K562 (cell line): Measurements from ENCODE around the gene GP1BB. TPM values are rescaled to one million over a fixed set of nuclear protein-coding genes. Genes with fewer than 3 reads are reported as not detected.

ENCODE experiments used
- ARHGAP35 ChIP-seq: fragments of 450-650 bp; IDR thresholded peaks from 2 replicates; pipeline ENCODE4 v1.6.1; 2018; ENCODE audit not compliant: partially characterized antibody
- BHLHE40 ChIP-seq: IDR thresholded peaks from 2 replicates; pipeline ENCODE4 v1.6.1; 2011; ENCODE audit warnings: low read length, improper control_type of control experiment
- ELK1 ChIP-seq: sonication (generic); formaldehyde crosslinking; IDR thresholded peaks from 2 replicates; pipeline ENCODE4 v1.8.1; 2022; ENCODE audit warnings: missing genetic modification reagents
- ESRRA ChIP-seq: fragments of 450-650 bp; IDR thresholded peaks from 2 replicates; pipeline ENCODE4 v1.6.1; 2014; ENCODE audit warnings: low read depth, mild to moderate bottlenecking, moderate library complexity, borderline replicate concordance
- GATAD2A ChIP-seq: fragments of 450-650 bp; IDR thresholded peaks from 2 replicates; pipeline ENCODE4 v1.6.1; 2017
- HNRNPLL ChIP-seq: fragments of 200-400 bp; formaldehyde crosslinking; IDR thresholded peaks from 2 replicates; pipeline ENCODE4 v1.6.1; 2017; ENCODE audit warnings: low read length, low read depth, mild to moderate bottlenecking; ENCODE audit not compliant: poor library complexity, severe bottlenecking
- IRF9 ChIP-seq: fragments of 450-650 bp; IDR thresholded peaks from 2 replicates; pipeline ENCODE4 v1.6.1; 2016; ENCODE audit warnings: missing biosample characterization, missing genetic modification characterization
- KDM2B ChIP-seq: fragments of 250-450 bp; sonication (Bioruptor Pico); IDR thresholded peaks from 2 replicates; pipeline ENCODE4 v1.8.0; 2021; ENCODE audit warnings: mild to moderate bottlenecking, moderate library complexity
- KDM5B ChIP-seq: fragments of 200-600 bp; sonication (generic); IDR thresholded peaks from 2 replicates; pipeline ENCODE4 v1.6.1; 2012; ENCODE audit warnings: low read depth, mild to moderate bottlenecking, moderate library complexity, low read length, control low read depth, inconsistent platforms; ENCODE audit not compliant: insufficient replicate concordance
- NR2F6 ChIP-seq: fragments of 450-650 bp; formaldehyde crosslinking; IDR thresholded peaks from 2 replicates; pipeline ENCODE4 v1.4.0; 2020; ENCODE audit warnings: mild to moderate bottlenecking
- PCBP2 ChIP-seq: fragments of 200-400 bp; formaldehyde crosslinking; IDR thresholded peaks from 2 replicates; pipeline ENCODE4 v1.6.1; 2018; ENCODE audit warnings: low read length, low read depth, mild to moderate bottlenecking, moderate library complexity; ENCODE audit not compliant: poor library complexity, severe bottlenecking
- PML ChIP-seq: IDR thresholded peaks from 2 replicates; pipeline ENCODE4 v1.6.1; 2012; ENCODE audit warnings: low read length, inconsistent platforms
- POLR2A ChIP-seq: fragments of 450-650 bp; conservative IDR thresholded peaks from 2 replicates; pipeline ENCODE4 v1.6.1; 2016
- POLR2H ChIP-seq: IDR thresholded peaks from 2 replicates; pipeline ENCODE4 v1.6.1; 2016; ENCODE audit warnings: missing genetic modification characterization, low read depth, mild to moderate bottlenecking, control low read depth, missing compliant biosample characterization, moderate library complexity
- RBM22 ChIP-seq: fragments of 200-400 bp; formaldehyde crosslinking; IDR thresholded peaks from 2 replicates; pipeline ENCODE4 v1.6.1; 2018; ENCODE audit warnings: low read length, low read depth; ENCODE audit not compliant: poor library complexity, severe bottlenecking
- SAFB2 ChIP-seq: fragments of 200-400 bp; formaldehyde crosslinking; IDR thresholded peaks from 2 replicates; pipeline ENCODE4 v1.6.1; 2018; ENCODE audit warnings: borderline replicate concordance, low read length, low read depth, moderate library complexity; ENCODE audit not compliant: severe bottlenecking
- SPI1 ChIP-seq: IDR thresholded peaks from 2 replicates; pipeline ENCODE4 v1.6.1; 2011; ENCODE audit warnings: low read depth, low read length, control low read depth, borderline replicate concordance
- SUPT5H ChIP-seq: fragments of 450-650 bp; IDR thresholded peaks from 2 replicates; pipeline ENCODE4 v1.6.1; 2016
- TBP ChIP-seq: optimal IDR thresholded peaks from 2 replicates; pipeline ENCODE3; 2011; ENCODE audit warnings: low read depth, low read length, improper control_type of control experiment
- ZHX1 ChIP-seq: fragments of 150-350 bp; conservative IDR thresholded peaks from 2 replicates; pipeline ENCODE4 v1.6.1; 2014; ENCODE audit warnings: low read length
- ZNF274 ChIP-seq: IDR thresholded peaks from 2 replicates; pipeline ENCODE4 v1.6.1; 2011; ENCODE audit warnings: low read depth, mild to moderate bottlenecking, low read length, moderate library complexity, borderline replicate concordance
- ZNF280A ChIP-seq: fragments of 450-650 bp; IDR thresholded peaks from 2 replicates; pipeline ENCODE4 v1.6.1; 2018; ENCODE audit warnings: mild to moderate bottlenecking, low read depth; ENCODE audit not compliant: partially characterized antibody
- polyA plus RNA-seq, 8 experiments: library from polyadenylated mRNA; depleted of rRNA in 4 of 8; stranded (reverse) in 5 of 8; unstranded in 3 of 8; fragments of >200 nt; fragmentation: Nextera tagmentation in 2 of 8; fragmentation: Illumina TruSeq in 1 of 8; extraction: Ambion mirVana in 2 of 8; extraction: Trizol in 1 of 8; gene quantifications; 2 replicates each; pipeline versions ENCODE4 v1.2.1 to v1.2.3, GENCODE V29; 2011 to 2014; ENCODE audit warnings: inconsistent platforms in 1 of 8, missing spikeins in 1 of 8
- total RNA-seq, 7 experiments: library from RNA; depleted of rRNA in 6 of 7; stranded (reverse); fragments of >200 nt in 6 of 7; fragmentation: Illumina TruSeq in 2 of 7; extraction: Trizol in 2 of 7; gene quantifications; 2 replicates each; pipeline versions ENCODE4 v1.2.1 to v1.2.3, GENCODE V29; 2011 to 2021; ENCODE audit warnings: low replicate concordance in 1 of 7

The GP1BB gene
- total and polyA plus RNA-seq, 9 of the 15 experiments (the other 6 are each of a cell fraction or from before 2014, with no cell fraction given): 0.69 to 162 (median 2.8) TPM

- no peak for TF ChIP-seq ELK1 (CRISPR knock-in tag)
- no peak for TF ChIP-seq PCBP2
- peak; percentile 97; the same call in 1 of the 2 replicates for TF ChIP-seq GATAD2A
- TF ChIP-seq PML: no peak
- peak; percentile 81 for TF ChIP-seq KDM5B
- no peak for TF ChIP-seq ESRRA
- TF ChIP-seq POLR2A: peak; percentile 88
- TF ChIP-seq ARHGAP35: peak; percentile 69
- no peak for TF ChIP-seq SAFB2
- peak; percentile 89 for TF ChIP-seq SUPT5H
- TF ChIP-seq KDM2B (CRISPR knock-in tag): peak; percentile 95
- TF ChIP-seq POLR2H (tag): no peak
- TF ChIP-seq ZNF280A: no peak
- TF ChIP-seq BHLHE40: peak; percentile 83
- TF ChIP-seq ZHX1: peak; percentile 22
- no peak for TF ChIP-seq TBP
- peak; percentile 32 for TF ChIP-seq HNRNPLL
- no peak for TF ChIP-seq RBM22
- no peak for TF ChIP-seq NR2F6
- 0 out of 2 replicates have a peak, but pooled peaks have one; percentile 2 for TF ChIP-seq SPI1
- TF ChIP-seq IRF9 (tag): no peak
- peak; percentile 50; the same call in 1 of the 2 replicates for TF ChIP-seq ZNF274
Measured at GRCh38 chr22:19718456-19719049, 4.8 kb upstream of the GP1BB start (continued).
